Endothelial cell of umbilical vein (primary cell): ENCODE measurements around the gene ARHGEF11. TPM values are rescaled to one million over a fixed set of nuclear protein-coding genes. Genes with fewer than 3 reads are reported as not detected.

Experiments
- BruUV-seq: library from RNA; stranded (reverse); fragments of 400-500 nt; replicated peaks from 2 replicates; lab custom pipeline; 2021; lab: Mats Ljungman, UMichigan
- CTCF ChIA-PET: fragments of 300-600, 350-600 bp; sonication (Branson Sonifier 250); formaldehyde crosslinking; loops from one replicate; lab custom pipeline; 2021; ENCODE audit warnings: antibody characterized with exemption, inconsistent platforms; lab: Charles Lee
- POLR2A ChIA-PET: fragments of 300-600, 350-600 bp; sonication (Branson Sonifier 250); formaldehyde crosslinking; loops from one replicate; lab custom pipeline; 2021; ENCODE audit warnings: antibody characterized with exemption, inconsistent platforms; lab: Charles Lee
- DNase-seq: peaks from one replicate; pipeline ENCODE4 v3.0.0-alpha.2; 2011; ENCODE audit warnings: low read depth, low spot score
- FAIRE-seq: peaks from 2 replicates; lab custom pipeline; 2011; peaks lifted over from hg19 to GRCh38; lab: Jason Lieb, UNC
- H2AFZ ChIP-seq: 2 replicates; pipeline ENCODE4 v1.6.0; 2012; ENCODE audit warnings: low read depth, low read length, control low read depth, inconsistent platforms
- H3K27ac ChIP-seq: 2 replicates; pipeline ENCODE4 v1.5.1; 2011; ENCODE audit warnings: low read depth, mild to moderate bottlenecking, control low read depth, low read length, moderate library complexity; ENCODE audit not compliant: insufficient read depth
- H3K27me3 ChIP-seq, 2 experiments: 2 replicates each; pipeline versions ENCODE4 v1.6.0 to v1.6.1; 2011; ENCODE audit warnings: low read length in 2 of 2, mixed read lengths in 1 of 2; ENCODE audit not compliant: control insufficient read depth in 2 of 2, insufficient read depth in 2 of 2
- H3K36me3 ChIP-seq, 2 experiments: 2 replicates in 1 of 2; 3 replicates in 1 of 2; pipeline ENCODE4 v1.5.1; 2011; ENCODE audit warnings: low read length in 2 of 2, mild to moderate bottlenecking in 1 of 2, moderate library complexity in 1 of 2; ENCODE audit not compliant: control insufficient read depth in 2 of 2, insufficient read depth in 2 of 2; ENCODE audit errors: extremely low read depth in 1 of 2
- H3K4me1 ChIP-seq: 3 replicates; pipeline ENCODE4 v1.5.1; 2011; ENCODE audit warnings: mild to moderate bottlenecking, low read length; ENCODE audit not compliant: control insufficient read depth, insufficient read depth; ENCODE audit errors: extremely low read depth
- H3K4me2 ChIP-seq: 2 replicates; pipeline ENCODE4 v1.6.1; 2011; ENCODE audit warnings: low read length, control low read depth, mixed read lengths; ENCODE audit not compliant: insufficient read depth
- H3K4me3 ChIP-seq, 3 experiments: fragments of 200-600 bp in 1 of 3; sonication (generic), shearing (Covaris generic) in 1 of 3; replicated peaks in 1 of 3; 2 replicates each; pipeline ENCODE4 v1.5.1; 2011 to 2016; ENCODE audit warnings: control low read depth in 3 of 3, low read length in 3 of 3, mild to moderate bottlenecking in 2 of 3, inconsistent platforms in 1 of 3, low read depth in 1 of 3, moderate library complexity in 1 of 3; ENCODE audit not compliant: insufficient read depth in 1 of 3
- H3K79me2 ChIP-seq: 2 replicates; pipeline ENCODE4 v1.6.0; 2012; ENCODE audit warnings: low read length, inconsistent platforms; ENCODE audit not compliant: control insufficient read depth, insufficient read depth
- H3K9ac ChIP-seq: replicated peaks from 2 replicates; pipeline ENCODE3; 2011; ENCODE audit warnings: low read length, control low read depth; ENCODE audit not compliant: insufficient read depth; ENCODE audit errors: extremely low read depth
- H3K9me1 ChIP-seq: replicated peaks from 3 replicates; pipeline ENCODE4 v1.6.0; 2011; ENCODE audit warnings: mild to moderate bottlenecking, low read length; ENCODE audit not compliant: control insufficient read depth, insufficient read depth; ENCODE audit errors: extremely low read depth
- H3K9me3 ChIP-seq: replicated peaks from 2 replicates; pipeline ENCODE4 v1.5.1; 2012; ENCODE audit warnings: low read length, inconsistent platforms; ENCODE audit not compliant: control insufficient read depth, insufficient read depth
- H4K20me1 ChIP-seq: replicated peaks from 2 replicates; pipeline ENCODE3; 2011; ENCODE audit warnings: mild to moderate bottlenecking, low read length; ENCODE audit not compliant: control insufficient read depth, insufficient read depth; ENCODE audit errors: extremely low read depth
- EZH2 ChIP-seq: IDR thresholded peaks from 2 replicates; pipeline ENCODE4 v1.6.1; 2012; ENCODE audit warnings: borderline replicate concordance, low read depth, mild to moderate bottlenecking, moderate library complexity, low read length, inconsistent platforms; ENCODE audit not compliant: severe bottlenecking
- FOS ChIP-seq: IDR thresholded peaks from 2 replicates; pipeline ENCODE4 v1.6.1; 2011; ENCODE audit warnings: mild to moderate bottlenecking, low read length, moderate library complexity, borderline replicate concordance; ENCODE audit not compliant: insufficient read depth
- GATA2 ChIP-seq: IDR thresholded peaks from 2 replicates; pipeline ENCODE4 v1.7.0; 2011; ENCODE audit warnings: low read depth, mild to moderate bottlenecking, moderate library complexity, mixed read lengths, low read length; ENCODE audit not compliant: insufficient read length, insufficient read depth
- JUN ChIP-seq: IDR thresholded peaks from 2 replicates; pipeline ENCODE4 v1.6.1; 2011; ENCODE audit warnings: borderline replicate concordance, low read depth; ENCODE audit not compliant: insufficient read length, insufficient read depth
- MYC ChIP-seq: IDR thresholded peaks from one replicate; pipeline ENCODE4 v1.6.1; 2011; ENCODE audit warnings: mild to moderate bottlenecking, low read depth, low read length
- POLR2A ChIP-seq: IDR thresholded peaks from 2 replicates; pipeline ENCODE4 v1.6.1; 2012; ENCODE audit warnings: low read depth, mild to moderate bottlenecking, control low read depth, low read length
- POLR2AphosphoS5 ChIP-seq: IDR thresholded peaks from 2 replicates; pipeline ENCODE4 v1.6.1; 2012; ENCODE audit warnings: low read depth, mild to moderate bottlenecking, control low read depth, low read length, moderate library complexity; ENCODE audit not compliant: insufficient read depth
- dilution Hi-C: fragments of 300-500 bp; cut with MboI; formaldehyde crosslinking; loops from one replicate; pipeline ENCODE4 v1.15.0; 2019; ENCODE audit warnings: low sequenced_read_pairs; ENCODE audit not compliant: extremely low pct_ligation_motif_present
- intact Hi-C: fragments of 100-400 bp; cut with micrococcal nuclease; formaldehyde crosslinking; loops from one replicate; pipeline ENCODE4 v1.10.0; 2022
- polyA plus RNA-seq, 4 experiments: library from polyadenylated mRNA; depleted of rRNA in 3 of 4; stranded (reverse) in 3 of 4; unstranded in 1 of 4; fragments of >200 nt; gene quantifications; 2 replicates each; pipeline versions ENCODE4 v1.2.1 to v1.2.3, GENCODE V29; 2011 to 2012; ENCODE audit warnings: missing spikeins in 1 of 4
- total RNA-seq: library from RNA; stranded (reverse); gene quantifications from 2 replicates; pipeline ENCODE4 v1.2.3, GENCODE V29; 2021
- TF ChIP-seq, protein P1 (sequence below): IDR thresholded peaks from 2 replicates; pipeline ENCODE4 v1.6.1; 2011; ENCODE audit not compliant: insufficient read depth, insufficient read length
- TF ChIP-seq, protein P2 (sequence below), 2 donors: IDR thresholded peaks; 1 replicate in 1 of 2; 2 replicates in 1 of 2; pipeline ENCODE4 v1.5.1; 2011; ENCODE audit warnings: low read length in 2 of 2, mild to moderate bottlenecking in 2 of 2, moderate library complexity in 2 of 2, control low read depth in 1 of 2, inconsistent platforms in 1 of 2, low read depth in 1 of 2; ENCODE audit not compliant: insufficient read depth in 1 of 2; ENCODE audit errors: extremely low read depth in 1 of 2

ARHGEF11 gene
- total and polyA plus RNA-seq, 2 donors (not counting 3 experiments of a cell fraction or from before 2014, with no cell fraction given) = 18.2 to 28.0 TPM

DNA sequence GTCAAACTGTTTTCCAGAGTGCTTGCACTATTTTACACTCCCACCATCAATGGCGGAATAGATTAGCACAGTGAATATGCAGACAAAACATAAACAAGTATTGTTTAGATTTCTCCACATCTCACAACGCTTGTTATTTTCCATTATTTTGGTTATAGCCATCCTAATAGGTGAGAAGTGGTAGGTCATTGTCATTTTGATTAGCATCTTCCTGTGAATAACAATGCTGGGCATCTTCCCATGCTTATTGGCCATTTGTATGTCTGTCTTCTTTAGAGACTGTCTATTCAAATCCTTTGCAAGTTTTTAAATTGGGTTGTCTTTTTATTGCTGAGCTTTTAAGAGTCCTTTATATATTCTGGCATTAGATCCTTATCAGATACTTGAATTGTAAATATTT, 70.5 kb downstream of the ARHGEF11 start:
- intact Hi-C loops (no loop called here), dilution Hi-C loops (no loop called here)
- H3K9me3 ChIP-seq = no peaks in the 10 kb centered on the region
- H3K27me3 ChIP-seq = no peaks in the 10 kb centered on the region
- no peak overlapping the region for H3K27ac ChIP-seq
- ChIA-PET POLR2A (no interaction called here), CTCF (interaction anchor here (1.1 to 1.6 kb wide), 2 partner anchors 99 kb away, joined by 4 to 9 read pairs; no protein-coding TSS in a partner anchor)
- TF ChIP-seq GATA2 = no peak
- no peak for TF ChIP-seq JUN
- no peak for TF ChIP-seq POLR2AphosphoS5
- no peak for TF ChIP-seq EZH2
- TF ChIP-seq FOS = no peak
- TF ChIP-seq, protein P1, sequence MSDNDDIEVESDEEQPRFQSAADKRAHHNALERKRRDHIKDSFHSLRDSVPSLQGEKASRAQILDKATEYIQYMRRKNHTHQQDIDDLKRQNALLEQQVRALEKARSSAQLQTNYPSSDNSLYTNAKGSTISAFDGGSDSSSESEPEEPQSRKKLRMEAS = no peak
- no peak for TF ChIP-seq MYC
- TF ChIP-seq, protein P2, sequence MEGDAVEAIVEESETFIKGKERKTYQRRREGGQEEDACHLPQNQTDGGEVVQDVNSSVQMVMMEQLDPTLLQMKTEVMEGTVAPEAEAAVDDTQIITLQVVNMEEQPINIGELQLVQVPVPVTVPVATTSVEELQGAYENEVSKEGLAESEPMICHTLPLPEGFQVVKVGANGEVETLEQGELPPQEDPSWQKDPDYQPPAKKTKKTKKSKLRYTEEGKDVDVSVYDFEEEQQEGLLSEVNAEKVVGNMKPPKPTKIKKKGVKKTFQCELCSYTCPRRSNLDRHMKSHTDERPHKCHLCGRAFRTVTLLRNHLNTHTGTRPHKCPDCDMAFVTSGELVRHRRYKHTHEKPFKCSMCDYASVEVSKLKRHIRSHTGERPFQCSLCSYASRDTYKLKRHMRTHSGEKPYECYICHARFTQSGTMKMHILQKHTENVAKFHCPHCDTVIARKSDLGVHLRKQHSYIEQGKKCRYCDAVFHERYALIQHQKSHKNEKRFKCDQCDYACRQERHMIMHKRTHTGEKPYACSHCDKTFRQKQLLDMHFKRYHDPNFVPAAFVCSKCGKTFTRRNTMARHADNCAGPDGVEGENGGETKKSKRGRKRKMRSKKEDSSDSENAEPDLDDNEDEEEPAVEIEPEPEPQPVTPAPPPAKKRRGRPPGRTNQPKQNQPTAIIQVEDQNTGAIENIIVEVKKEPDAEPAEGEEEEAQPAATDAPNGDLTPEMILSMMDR (IDR thresholded peaks at IDR 0.05; ENCODE audit: extremely low read depth in 1 of 2, insufficient read depth in 1 of 2, low read depth in 1 of 2, low read length in 2 of 2) = no peak
- TF ChIP-seq POLR2A = no peak
- FAIRE-seq = no peak
- no peak overlapping the region for H3K4me3 ChIP-seq
- no peaks in the 10 kb centered on the region for H3K9me1 ChIP-seq
- H3K79me2 ChIP-seq = no peaks in the 10 kb centered on the region
- no peaks in the 10 kb centered on the region for H4K20me1 ChIP-seq
- no TSS peak for BruUV-seq
- H2AFZ ChIP-seq = no peak overlapping the region
- no peak for DNase-seq
- no peak overlapping the region for H3K4me2 ChIP-seq
- H3K4me1 ChIP-seq = no peaks in the 10 kb centered on the region
- no peak overlapping the region for H3K9ac ChIP-seq
- H3K36me3 ChIP-seq = peaks cover 12 to 17% of the 10 kb centered on the region in 2 experiments
